HepG2 (cell line): ENCODE results near the gene CFAP46. TPM values are rescaled to one million over a fixed set of nuclear protein-coding genes. Genes with fewer than 3 reads are reported as not detected.

Source experiments
- ATAC-seq: fragments of 200-7000 bp; cut with Tn5 transposase; 3 replicates; pipeline ENCODE4 v1.9.1; 2020; ENCODE audit warnings: mild to moderate bottlenecking, moderate library complexity
- BruUV-seq: library from RNA; stranded (reverse); fragments of 400-500 nt; replicated peaks from 2 replicates; lab custom pipeline; 2021; lab: Mats Ljungman, UMichigan
- CTCF ChIA-PET: fragments of 300-600 bp; formaldehyde crosslinking; extraction: SDS; loops from one replicate; lab custom pipeline; 2021; ENCODE audit warnings: low total read pairs, inconsistent platforms, low intra/inter-chr PET ratio; lab: Yijun Ruan, JAX
- POLR2A ChIA-PET: fragments of 350-600 bp; sonication (Branson Sonifier 250); formaldehyde crosslinking; loops from one replicate; lab custom pipeline; 2020; ENCODE audit warnings: antibody characterized with exemption, inconsistent platforms; lab: Yijun Ruan, JAX
- DNase-seq: peaks from one replicate; pipeline ENCODE4 v3.0.0-alpha.2; 2015; ENCODE audit warnings: low spot score
- FAIRE-seq: peaks from 3 replicates; lab custom pipeline; 2011; peaks lifted over from hg19 to GRCh38; lab: Jason Lieb, UNC
- H2AFZ ChIP-seq: one replicate; pipeline ENCODE4 v1.6.1; 2011; ENCODE audit warnings: low read length, inconsistent platforms
- H3K27ac ChIP-seq: fragments of 300-600 bp; 3 replicates; pipeline ENCODE4 v1.8.0; 2011; ENCODE audit warnings: mixed run types, mild to moderate bottlenecking, mixed read lengths, low read length, inconsistent platforms; ENCODE audit not compliant: insufficient read depth; ENCODE audit errors: extremely low read length
- H3K27me3 ChIP-seq, 2 experiments: fragments of 200-600 bp in 1 of 2; 2 replicates in 1 of 2; 3 replicates in 1 of 2; pipeline versions ENCODE4 v1.6.0 to v1.8.0; 2011; ENCODE audit warnings: low read length in 2 of 2, mild to moderate bottlenecking in 2 of 2, moderate library complexity in 2 of 2, inconsistent platforms in 1 of 2; ENCODE audit not compliant: insufficient read depth in 2 of 2, control insufficient read depth in 1 of 2
- H3K36me3 ChIP-seq, 2 experiments: fragments of 200-600 bp in 1 of 2; replicated peaks in 1 of 2; 2 replicates in 1 of 2; 3 replicates in 1 of 2; pipeline versions ENCODE4 v1.5.1 to v1.8.0; 2011; ENCODE audit warnings: low read length in 2 of 2, inconsistent platforms in 1 of 2; ENCODE audit not compliant: insufficient read depth in 2 of 2, control insufficient read depth in 1 of 2
- H3K4me1 ChIP-seq: 2 replicates; pipeline ENCODE4 v1.5.1; 2012; ENCODE audit warnings: low read length, inconsistent platforms; ENCODE audit not compliant: insufficient read depth
- H3K4me2 ChIP-seq: 2 replicates; pipeline ENCODE4 v1.6.0; 2011; ENCODE audit warnings: low read depth, low read length, inconsistent platforms
- H3K4me3 ChIP-seq, 3 experiments: fragments of 200-600 bp in 1 of 3; sonication (generic), shearing (Covaris generic) in 1 of 3; replicated peaks in 1 of 3; 2 replicates each; pipeline ENCODE4 v1.5.1; 2011 to 2016; ENCODE audit warnings: low read length in 3 of 3, inconsistent platforms in 2 of 3, low read depth in 2 of 3, mild to moderate bottlenecking in 2 of 3, control low read depth in 1 of 3, mixed read lengths in 1 of 3; ENCODE audit not compliant: insufficient read depth in 1 of 3
- H3K79me2 ChIP-seq: one replicate; pipeline ENCODE4 v1.6.1; 2011; ENCODE audit warnings: low read length, inconsistent platforms; ENCODE audit not compliant: insufficient read depth
- H3K9ac ChIP-seq: 2 replicates; pipeline ENCODE4 v1.6.0; 2011; ENCODE audit warnings: mild to moderate bottlenecking, low read depth, low read length, inconsistent platforms; ENCODE audit not compliant: insufficient read depth
- H3K9me3 ChIP-seq: 2 replicates; pipeline ENCODE4 v1.5.1; 2012; ENCODE audit warnings: mild to moderate bottlenecking, low read length
- H4K20me1 ChIP-seq: 2 replicates; pipeline ENCODE4 v1.6.0; 2011; ENCODE audit warnings: inconsistent platforms, mild to moderate bottlenecking, low read length, moderate library complexity; ENCODE audit not compliant: insufficient read depth
- BCL6 ChIP-seq: IDR thresholded peaks from 2 replicates; pipeline ENCODE4 v1.6.1; 2016; ENCODE audit warnings: missing genetic modification reagents, missing compliant biosample characterization
- SKI ChIP-seq: fragments of 450-650 bp; IDR thresholded peaks from one replicate; pipeline ENCODE4 v1.6.1; 2018; ENCODE audit warnings: mild to moderate bottlenecking; ENCODE audit not compliant: partially characterized antibody
- TSC22D2 ChIP-seq: sonication (generic); formaldehyde crosslinking; IDR thresholded peaks from 2 replicates; pipeline ENCODE4 v1.5.1; 2020; ENCODE audit warnings: missing genetic modification reagents, mild to moderate bottlenecking, borderline replicate concordance
- WGBS: methylation state at CpG from one replicate; pipeline ENCODE4 v1.1.6; 2017; ENCODE audit warnings: low lambda C conversion rate; 5-methylcytosine and 5-hydroxymethylcytosine counted together
- in situ Hi-C: cut with HindIII; loops from 2 replicates; pipeline ENCODE4 v1.10.0; 2017; ENCODE audit warnings: low pct_unique_long_range_greater_than_20kb; ENCODE audit not compliant: extremely low pct_ligation_motif_present
- intact Hi-C: fragments of 100-400 bp; cut with micrococcal nuclease; formaldehyde crosslinking; loops from one replicate; pipeline ENCODE4 v1.10.0; 2022; ENCODE audit not compliant: unreplicated experiment
- polyA plus RNA-seq, 8 experiments: library from polyadenylated mRNA; depleted of rRNA in 3 of 8; stranded (reverse) in 7 of 8; unstranded in 1 of 8; fragments of >200 nt; fragmentation: Illumina TruSeq in 4 of 8; extraction: Trizol in 4 of 8; gene quantifications; 2 replicates each; pipeline versions ENCODE4 v1.2.1 to v1.2.3, GENCODE V29; 2011 to 2016; ENCODE audit warnings: low read depth in 4 of 8, missing spikeins in 1 of 8, mixed read lengths in 1 of 8; ENCODE audit not compliant: insufficient read depth in 1 of 8
- total RNA-seq, 5 experiments: library from RNA; depleted of rRNA; stranded (reverse); fragments of >200 nt; fragmentation: Illumina TruSeq; extraction: Trizol; gene quantifications; 2 replicates each; pipeline ENCODE4 v1.2.3, GENCODE V29; 2016; ENCODE audit warnings: low read depth in 1 of 5
- TF ChIP-seq, protein P1 (sequence below): IDR thresholded peaks from 2 replicates; pipeline ENCODE4 v1.6.1; 2016; ENCODE audit warnings: low read depth
- TF ChIP-seq, protein P2 (sequence below): sonication (generic); formaldehyde crosslinking; IDR thresholded peaks from 2 replicates; pipeline ENCODE4 v1.4.0; 2020; ENCODE audit warnings: missing genetic modification reagents, low read depth, mild to moderate bottlenecking, borderline replicate concordance

CFAP46 gene
- total and polyA plus RNA-seq, 2 of the 13 experiments (the other 11 are each of a cell fraction or from before 2014, with no cell fraction given) = 0.24 to 0.84 TPM

DNA sequence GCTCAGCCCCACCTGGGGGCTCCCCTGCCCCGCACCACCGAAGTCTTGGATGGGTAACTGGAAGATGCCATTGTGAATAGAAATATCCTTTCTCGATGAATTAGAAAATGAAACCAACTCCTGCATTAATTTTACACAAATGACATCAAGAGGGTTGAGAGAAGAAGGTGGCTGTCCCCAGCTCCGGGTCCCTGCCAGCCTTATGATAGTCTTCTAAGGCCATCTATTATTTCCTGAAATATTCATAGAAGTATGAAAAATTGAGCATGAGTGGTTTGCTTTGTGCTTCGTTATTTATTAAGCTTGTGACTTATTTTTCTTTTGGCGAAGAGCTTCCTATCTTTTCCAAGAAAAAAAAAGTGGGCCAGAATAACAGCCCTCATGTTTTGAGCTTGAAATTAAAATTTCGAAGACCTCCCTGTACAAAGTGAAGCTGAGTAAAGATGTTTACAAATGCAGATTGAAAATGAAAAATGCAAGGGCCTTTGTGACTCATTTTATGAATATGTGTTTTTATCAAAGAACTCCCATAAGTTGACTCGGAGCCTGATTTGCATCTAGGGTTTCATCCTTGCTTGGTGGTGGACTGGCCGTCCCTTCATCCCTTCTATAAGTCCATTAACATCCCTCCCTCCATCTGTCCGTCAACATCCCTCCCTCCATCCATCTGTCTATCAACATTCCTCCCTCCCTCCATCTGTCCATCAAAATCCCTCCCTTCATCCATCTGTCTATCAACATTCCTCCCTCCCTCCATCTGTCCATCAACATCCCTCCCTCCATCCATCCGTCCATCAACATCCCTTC is 20.5 kb upstream of the CFAP46 start:
- no peak for ATAC-seq
- 25% methylated on average over 11 of the region's 11 CpGs for WGBS
- no peak for TF ChIP-seq BCL6 (CRISPR knock-in tag)
- TF ChIP-seq SKI = no peak
- TF ChIP-seq, protein P1, sequence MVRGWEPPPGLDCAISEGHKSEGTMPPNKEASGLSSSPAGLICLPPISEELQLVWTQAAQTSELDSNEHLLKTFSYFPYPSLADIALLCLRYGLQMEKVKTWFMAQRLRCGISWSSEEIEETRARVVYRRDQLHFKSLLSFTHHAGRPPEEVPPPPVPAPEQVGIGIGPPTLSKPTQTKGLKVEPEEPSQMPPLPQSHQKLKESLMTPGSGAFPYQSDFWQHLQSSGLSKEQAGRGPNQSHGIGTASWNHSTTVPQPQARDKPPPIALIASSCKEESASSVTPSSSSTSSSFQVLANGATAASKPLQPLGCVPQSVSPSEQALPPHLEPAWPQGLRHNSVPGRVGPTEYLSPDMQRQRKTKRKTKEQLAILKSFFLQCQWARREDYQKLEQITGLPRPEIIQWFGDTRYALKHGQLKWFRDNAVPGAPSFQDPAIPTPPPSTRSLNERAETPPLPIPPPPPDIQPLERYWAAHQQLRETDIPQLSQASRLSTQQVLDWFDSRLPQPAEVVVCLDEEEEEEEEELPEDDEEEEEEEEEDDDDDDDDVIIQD (CRISPR knock-in tag) = no peak
- no peak for TF ChIP-seq TSC22D2 (CRISPR knock-in tag)
- TF ChIP-seq, protein P2, sequence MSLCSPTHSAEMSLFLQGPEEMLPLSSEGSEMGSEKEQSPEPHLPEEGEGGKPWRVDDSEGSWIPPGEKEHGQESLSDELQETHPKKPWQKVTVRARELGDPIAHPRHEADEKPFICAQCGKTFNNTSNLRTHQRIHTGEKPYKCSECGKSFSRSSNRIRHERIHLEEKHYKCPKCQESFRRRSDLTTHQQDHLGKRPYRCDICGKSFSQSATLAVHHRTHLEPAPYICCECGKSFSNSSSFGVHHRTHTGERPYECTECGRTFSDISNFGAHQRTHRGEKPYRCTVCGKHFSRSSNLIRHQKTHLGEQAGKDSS (CRISPR knock-in tag) = no peak
- TF ChIP-seq, all 625 proteins: peak for 0
- FAIRE-seq = no peak
- DNase-seq = no peak
- Histone ChIP-seq H4K20me1 (no peaks in the 10 kb centered on the region), H3K4me3 (peak overlapping the region in 2 of 3 experiments; percentile 10 to 25; a peak in 2 of 6 replicates), H2AFZ (no peak overlapping the region), H3K9me3 (no peaks in the 10 kb centered on the region), H3K36me3 (no peaks in the 10 kb centered on the region), H3K4me2 (peak overlapping the region; percentile 51), H3K4me1 (peaks cover 6% of the 10 kb centered on the region), H3K27ac (no peak overlapping the region), H3K9ac (no peak overlapping the region), H3K79me2 (no peaks in the 10 kb centered on the region), H3K27me3 (peaks cover 16 to 66% of the 10 kb centered on the region in 2 experiments; a peak in 4 of 5 replicates)
- in situ Hi-C loops (no loop called here), intact Hi-C loops (no loop called here)
- POLR2A ChIA-PET = no interaction called here
- CTCF ChIA-PET = no interaction called here
- no TSS peak for BruUV-seq
